Choroid plexus epithelial cell (primary cell): ENCODE measurements around the gene PLA2G2C.
"Not testable (repeated sequence)": the region's sequence is repeated elsewhere in the genome, so short reads cannot be mapped to it uniquely, and the experiment has no call there.

Source experiments
- DNase-seq: peaks from one replicate; pipeline ENCODE4 v3.0.0-alpha.2; 2010; ENCODE audit warnings: low read depth
- H3K4me3 ChIP-seq: 2 replicates; pipeline ENCODE4 v1.5.1; 2011; ENCODE audit warnings: low read depth, mild to moderate bottlenecking, control low read depth, low read length, moderate library complexity
- CTCF ChIP-seq: conservative IDR thresholded peaks from 2 replicates; pipeline ENCODE4 v1.5.1; 2011; ENCODE audit warnings: low read depth, mild to moderate bottlenecking, control low read depth, inconsistent platforms, low read length, moderate library complexity

PLA2G2C gene, protein sequence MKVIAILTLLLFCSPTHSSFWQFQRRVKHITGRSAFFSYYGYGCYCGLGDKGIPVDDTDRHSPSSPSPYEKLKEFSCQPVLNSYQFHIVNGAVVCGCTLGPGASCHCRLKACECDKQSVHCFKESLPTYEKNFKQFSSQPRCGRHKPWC

DNA sequence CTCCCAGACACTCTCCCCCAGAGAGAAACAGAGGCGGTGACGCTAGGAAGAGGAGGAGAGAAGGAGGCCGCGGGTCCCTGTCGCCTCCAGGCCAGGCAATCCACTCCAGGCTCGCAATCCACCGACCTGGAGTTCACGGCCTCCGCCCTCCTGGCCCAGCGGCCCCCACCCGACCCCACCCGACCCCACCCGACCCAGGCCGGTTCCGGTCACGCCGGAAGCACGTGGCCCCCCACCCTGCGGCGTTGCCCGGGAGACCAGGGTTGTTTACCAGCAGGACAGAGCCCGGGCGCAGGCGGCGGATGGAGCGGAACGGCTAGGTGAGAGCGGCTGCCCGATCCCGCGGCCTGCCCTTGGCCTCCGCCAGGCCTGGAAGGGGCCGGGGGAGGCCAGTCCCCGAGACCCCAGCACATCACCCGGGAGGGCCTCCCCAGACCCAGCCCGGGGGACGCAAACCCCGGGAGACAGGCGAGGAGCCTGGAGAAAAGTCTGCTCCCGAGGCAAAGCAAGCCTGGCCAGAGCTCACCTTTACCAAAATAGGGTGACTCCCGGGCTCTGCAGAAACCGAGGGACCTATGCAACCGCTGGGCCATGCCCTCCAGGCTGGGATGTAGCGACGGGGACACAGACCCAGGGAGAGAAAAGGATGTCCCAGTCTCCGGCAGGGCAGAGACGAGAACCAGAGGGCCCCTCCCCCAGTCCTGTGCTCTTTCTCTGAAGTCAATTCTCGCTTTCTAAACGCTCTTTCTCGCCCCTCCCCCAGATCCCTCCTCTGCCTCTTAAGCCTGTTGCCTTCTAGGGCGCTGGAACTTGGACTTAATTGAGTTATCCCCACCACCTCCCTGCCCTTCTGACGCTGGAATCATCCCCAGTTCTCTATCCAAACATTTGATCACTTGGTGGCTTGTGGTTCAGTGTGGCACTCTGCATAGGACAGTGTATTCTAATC, at the start of gene PLA2G2C, which contains the start of gene UBXN10:
Gene PLA2G2C, minus strand, starts transcription at position 685 of the 949 bp plus-strand sequence. CDS start 9,155 bp downstream, outside the sequence.
Gene UBXN10, plus strand, starts transcription at position 263 of the 949 bp plus-strand sequence. CDS start 4,466 bp downstream, outside the sequence.
- TF ChIP-seq CTCF = no peak
- DNase-seq = no peak
- no peak within 1 kb of the TSS for H3K4me3 ChIP-seq

DNA sequence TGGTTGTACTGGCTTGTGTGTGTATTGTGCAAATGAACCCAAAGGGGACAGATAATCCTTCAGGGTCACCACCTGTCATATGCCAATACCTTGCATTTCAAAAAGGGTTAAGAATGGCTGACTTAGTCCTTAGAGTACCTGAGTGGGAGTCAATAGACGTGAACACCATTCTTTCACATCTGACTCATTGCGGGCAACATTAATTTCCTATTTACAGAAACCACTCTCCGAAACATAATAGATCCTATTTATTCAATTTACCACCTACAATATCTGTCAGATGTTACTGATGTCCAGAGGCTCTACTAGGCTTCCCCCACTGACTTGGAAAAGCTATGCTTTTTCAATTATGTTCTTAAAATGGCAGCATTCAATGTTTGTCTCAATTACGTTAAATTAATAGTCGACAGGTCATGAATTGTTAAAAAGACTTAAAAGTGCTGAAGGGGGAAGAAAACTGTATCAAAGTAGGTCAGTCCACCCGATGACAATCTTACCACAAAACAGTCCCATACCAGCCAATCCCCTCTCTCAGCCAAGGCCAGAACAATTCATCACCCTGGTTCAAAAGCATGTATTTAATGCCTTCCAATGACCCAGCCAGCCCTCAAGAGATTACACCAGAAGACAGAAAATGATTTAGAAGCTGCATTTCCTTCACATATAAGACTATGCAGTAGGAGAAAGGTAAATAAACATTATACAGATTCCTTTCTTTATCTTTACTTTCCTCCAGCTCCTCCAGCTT, 48.6 kb upstream of the PLA2G2C start:
- TF ChIP-seq CTCF = no peak

GRCh38 chr1:20233866-20234265, 47.5 kb upstream of the PLA2G2C start:
- no peak overlapping the region for H3K4me3 ChIP-seq
- TF ChIP-seq CTCF = no peak
- no peak for DNase-seq

More for the DNA sequence above, 48.6 kb upstream of the PLA2G2C start:
- no peak for DNase-seq
- H3K4me3 ChIP-seq = no peak overlapping the region

- peak; percentile 43 for DNase-seq
- H3K4me3 ChIP-seq = no peak overlapping the region
- peak; percentile 47 for TF ChIP-seq CTCF
These were observed 47.1 kb upstream of the PLA2G2C start for GRCh38 chr1:20233394-20233793.

GRCh38 chr1:20232564-20232963, 46.2 kb upstream of the PLA2G2C start:
- DNase-seq, H3K4me3 ChIP-seq: not testable (repeated sequence)

GRCh38 chr1:20229171-20229570, 42.9 kb upstream of the PLA2G2C start:
- H3K4me3 ChIP-seq = no peak overlapping the region
- DNase-seq = no peak
- no peak for TF ChIP-seq CTCF

DNA sequence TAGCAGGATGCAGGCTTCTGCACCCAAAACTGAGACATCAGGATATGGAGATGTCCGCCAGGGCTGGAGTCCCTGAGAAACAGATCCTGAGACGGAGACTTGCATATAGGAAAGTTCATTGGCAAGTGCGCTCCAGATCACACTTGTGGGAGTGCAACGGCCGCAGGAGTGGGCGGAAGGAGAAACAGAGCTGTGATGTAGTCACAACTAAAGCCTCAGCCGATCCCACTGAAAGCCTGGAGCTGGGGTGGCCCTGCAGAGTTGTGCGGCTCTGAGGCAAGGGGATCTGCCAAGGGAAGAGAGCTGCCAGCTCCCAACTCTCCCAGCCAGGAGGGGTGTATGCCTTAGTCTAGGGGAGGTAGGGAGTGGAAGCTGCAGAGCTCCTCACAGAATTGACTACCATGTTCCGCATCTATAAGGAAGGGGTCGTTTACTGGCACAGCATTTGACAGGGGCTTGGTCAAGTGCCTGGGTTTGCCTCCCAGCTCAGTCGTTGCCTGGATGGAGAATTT, 42.1 kb upstream of the PLA2G2C start:
- no peak overlapping the region for H3K4me3 ChIP-seq
- TF ChIP-seq CTCF = no peak
- DNase-seq = no peak
